H1 (cell line): Measurements from ENCODE around the gene INPP4B. TPM values are rescaled to one million over a fixed set of nuclear protein-coding genes. Genes with fewer than 3 reads are reported as not detected.

Experiments
- CEBPB ChIP-seq: IDR thresholded peaks from 2 replicates; pipeline ENCODE4 v1.6.1; 2012; ENCODE audit warnings: low read depth, low read length
- EGR1 ChIP-seq: IDR thresholded peaks from 2 replicates; pipeline ENCODE4 v1.6.1; 2011; ENCODE audit warnings: low read depth, low read length, borderline replicate concordance
- EZH2 ChIP-seq: fragments of 200-600 bp; sonication (generic); IDR thresholded peaks from 2 replicates; pipeline ENCODE4 v1.7.1; 2012; ENCODE audit warnings: low read depth, mild to moderate bottlenecking, moderate library complexity, low read length, inconsistent platforms; ENCODE audit not compliant: severe bottlenecking
- GABPA ChIP-seq: IDR thresholded peaks from 2 replicates; pipeline ENCODE4 v1.6.1; 2011; ENCODE audit warnings: mild to moderate bottlenecking, low read length, moderate library complexity, borderline replicate concordance; ENCODE audit not compliant: insufficient read depth
- KDM5A ChIP-seq: fragments of 200-600 bp; IDR thresholded peaks from 2 replicates; pipeline ENCODE4 v1.7.1; 2012; ENCODE audit warnings: mild to moderate bottlenecking, low read length, inconsistent platforms, mixed read lengths
- SIN3A ChIP-seq, 2 experiments: IDR thresholded peaks in 1 of 2; conservative IDR thresholded peaks in 1 of 2; 2 replicates each; pipeline ENCODE4 v1.6.1; 2011 to 2012; ENCODE audit warnings: low read length in 2 of 2, improper control_type of control experiment in 1 of 2, low read depth in 1 of 2, mild to moderate bottlenecking in 1 of 2
- polyA plus RNA-seq, 7 experiments: library from polyadenylated mRNA; depleted of rRNA in 3 of 7; stranded (reverse) in 5 of 7; unstranded in 2 of 7; fragments of >200 nt in 5 of 7; fragments of 200-250 nt in 2 of 7; gene quantifications; 1 replicate in 5 of 7; 2 replicates in 1 of 7; 4 replicates in 1 of 7; pipeline versions ENCODE4 v1.2.1 to v1.2.3, GENCODE V29; 2011 to 2013; ENCODE audit warnings: missing spikeins in 2 of 7, mixed read lengths in 2 of 7
- total RNA-seq: library from RNA; stranded (reverse); fragmentation: NEBNext Ultra II Directional; extraction: Animal tissue kit (Norgen Biotek cat#: 25700); gene quantifications from 2 replicates; pipeline ENCODE4 v1.2.1, GENCODE V29; 2021

INPP4B gene
- total and polyA plus RNA-seq, 2 of the 8 experiments (the other 6 are each of a cell fraction or from before 2014, with no cell fraction given): 0.11 to 0.54 TPM

- TF ChIP-seq GABPA: no peak
- TF ChIP-seq EGR1: no peak
- TF ChIP-seq EZH2: no peak
- no peak for TF ChIP-seq KDM5A
- no peak for TF ChIP-seq SIN3A (conservative IDR thresholded peaks at IDR 0.05 in 1 of 2, IDR thresholded peaks at IDR 0.05 in 1 of 2; ENCODE audit: low read depth in 1 of 2, low read length in 2 of 2)
- TF ChIP-seq CEBPB: no peak
- TF ChIP-seq, all 59 proteins: peak for 0
These were observed 138.7 kb downstream of the INPP4B start (continued) for GRCh38 chr4:142707401-142707800.
